ENCODE measurements around the gene PRKAR1A.

Gene PRKAR1A

DNA sequence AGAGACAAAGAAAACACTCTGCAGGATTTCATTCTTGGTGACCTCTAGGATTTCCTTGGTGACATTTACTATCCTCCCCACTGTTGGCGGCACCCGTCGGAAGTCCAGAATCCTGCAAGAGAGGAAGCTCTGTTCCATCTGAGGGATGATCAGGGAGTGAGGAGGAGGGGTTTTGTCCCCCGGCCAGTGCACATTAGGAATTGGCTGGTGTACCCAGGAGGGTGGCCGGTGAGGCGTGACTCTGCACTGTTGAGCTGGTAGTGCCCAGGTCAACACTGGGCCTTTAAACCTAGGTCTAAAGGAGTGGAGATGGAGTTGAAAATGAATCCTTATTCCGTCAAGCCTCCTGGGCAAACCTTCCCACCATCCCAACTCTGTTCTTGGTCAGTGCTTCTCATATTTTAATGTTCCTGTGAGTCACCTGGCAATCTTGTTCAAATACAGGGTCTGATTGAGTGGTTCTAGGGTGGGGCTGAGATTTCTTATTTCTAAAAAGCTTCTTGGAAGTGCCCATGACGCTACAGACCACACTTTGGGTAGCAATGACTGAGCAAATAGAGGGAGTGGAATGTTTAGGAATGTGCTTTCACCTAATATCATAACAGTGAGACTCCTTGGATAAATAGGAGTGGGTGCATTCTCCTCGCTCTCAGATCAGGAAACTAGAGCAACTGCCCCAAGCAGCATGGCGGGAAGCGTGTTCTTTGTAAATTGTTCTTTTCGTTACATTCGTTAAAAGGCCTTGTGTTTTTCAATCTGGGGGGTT is 30.7 kb downstream of the PRKAR1A start:
- no peak for TF ChIP-seq ZNF70 (CRISPR knock-in tag; IDR thresholded peaks at IDR 0.05)
- no peak for TF ChIP-seq BACH2 (CRISPR knock-in tag; IDR thresholded peaks at IDR 0.05; ENCODE audit: borderline replicate concordance)
- no peak for ATAC-seq

DNA sequence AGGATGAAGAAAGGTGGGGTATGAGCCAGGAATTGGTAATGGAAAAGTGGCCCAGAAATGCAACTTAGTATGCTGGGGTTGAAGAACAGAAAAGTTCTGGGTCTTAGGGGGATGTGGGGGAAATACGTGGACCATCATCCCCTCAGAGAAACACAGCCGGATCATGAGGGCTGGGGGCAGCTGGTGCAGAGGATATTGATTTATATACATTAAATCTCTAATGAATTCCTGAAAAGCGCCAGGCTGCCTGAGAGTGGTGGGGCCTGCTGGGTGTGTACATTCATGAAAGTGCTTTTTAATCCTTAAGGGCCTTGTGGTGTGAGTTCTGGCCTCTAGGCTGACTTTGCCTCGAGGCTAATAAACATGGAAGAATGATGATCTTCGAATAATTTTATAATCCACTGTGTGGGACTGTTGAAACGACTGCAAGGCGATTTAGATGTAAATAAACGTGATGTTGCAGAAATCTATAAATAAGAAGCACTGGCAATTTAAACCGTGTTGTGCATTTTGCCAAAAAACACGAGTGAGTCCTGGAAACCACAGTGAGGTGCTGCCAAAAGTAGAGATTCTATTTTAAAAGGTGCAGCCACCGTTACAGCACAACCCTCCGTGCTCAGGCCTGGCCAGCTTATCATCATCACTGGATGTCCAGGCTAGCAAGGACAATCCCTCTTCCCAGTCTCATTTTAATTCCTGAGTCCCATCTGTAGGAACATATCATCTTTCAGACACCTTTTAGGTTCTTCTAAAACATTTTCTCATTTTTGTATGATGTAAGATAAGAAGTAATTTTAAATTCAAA is 32.1 kb downstream of the PRKAR1A start:
- TF ChIP-seq GLIS3 (CRISPR knock-in tag; IDR thresholded peaks at IDR 0.05) (no peak), ZC3H10 (CRISPR knock-in tag; IDR thresholded peaks at IDR 0.05) (no peak), RARB (CRISPR knock-in tag; IDR thresholded peaks at IDR 0.05) (no peak), BACH2 (CRISPR knock-in tag; IDR thresholded peaks at IDR 0.05; ENCODE audit: borderline replicate concordance) (no peak), SNAI2 (CRISPR knock-in tag; IDR thresholded peaks at IDR 0.05) (no peak), ZFP30 (CRISPR knock-in tag; IDR thresholded peaks at IDR 0.05) (no peak)
- no peak for ATAC-seq

DNA sequence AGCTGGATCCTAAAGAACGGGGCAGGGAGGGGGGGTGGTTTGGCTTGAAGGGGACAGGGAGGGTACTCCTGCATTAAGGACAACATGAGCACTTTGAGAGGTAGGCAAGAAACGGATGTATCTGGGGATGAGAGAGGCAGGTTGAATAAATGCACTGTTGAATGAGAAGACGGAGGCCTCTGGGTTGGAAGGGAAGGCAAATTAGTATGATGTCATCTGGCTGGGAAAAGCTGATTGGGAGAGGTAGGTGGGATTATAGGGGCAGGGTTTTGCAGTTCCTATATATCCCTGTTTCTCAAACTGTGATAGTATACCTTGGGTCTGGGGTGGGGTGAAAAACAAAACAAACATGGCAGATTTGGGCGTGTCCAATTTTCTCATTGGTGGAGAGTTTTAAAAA is 44.3 kb downstream of the PRKAR1A start:
- ATAC-seq: no peak
- TF ChIP-seq TCF4 (CRISPR knock-in tag; IDR thresholded peaks at IDR 0.05; ENCODE audit: borderline replicate concordance) (no peak), ISL1 (CRISPR knock-in tag; IDR thresholded peaks at IDR 0.05) (no peak), ESRRG (CRISPR knock-in tag; IDR thresholded peaks at IDR 0.05) (no peak), SNAI2 (CRISPR knock-in tag; IDR thresholded peaks at IDR 0.05) (no peak), ZFP3 (CRISPR knock-in tag; IDR thresholded peaks at IDR 0.05) (no peak), OSR1 (CRISPR knock-in tag; IDR thresholded peaks at IDR 0.05) (no peak), GLIS3 (CRISPR knock-in tag; IDR thresholded peaks at IDR 0.05) (no peak), BACH2 (CRISPR knock-in tag; IDR thresholded peaks at IDR 0.05; ENCODE audit: borderline replicate concordance) (no peak), RARB (CRISPR knock-in tag; IDR thresholded peaks at IDR 0.05) (no peak), PPARA (CRISPR knock-in tag; IDR thresholded peaks at IDR 0.05; ENCODE audit: borderline replicate concordance) (no peak), ARNTL (CRISPR knock-in tag; IDR thresholded peaks at IDR 0.05; ENCODE audit: borderline replicate concordance, low read depth) (no peak), ZNF8 (CRISPR knock-in tag; IDR thresholded peaks at IDR 0.05) (no peak), CSDC2 (CRISPR knock-in tag; IDR thresholded peaks at IDR 0.05) (no peak), ZFP30 (CRISPR knock-in tag; IDR thresholded peaks at IDR 0.05) (no peak), ZNF70 (CRISPR knock-in tag; IDR thresholded peaks at IDR 0.05) (no peak), ZC3H10 (CRISPR knock-in tag; IDR thresholded peaks at IDR 0.05) (no peak)
- TF ChIP-seq, protein P1, sequence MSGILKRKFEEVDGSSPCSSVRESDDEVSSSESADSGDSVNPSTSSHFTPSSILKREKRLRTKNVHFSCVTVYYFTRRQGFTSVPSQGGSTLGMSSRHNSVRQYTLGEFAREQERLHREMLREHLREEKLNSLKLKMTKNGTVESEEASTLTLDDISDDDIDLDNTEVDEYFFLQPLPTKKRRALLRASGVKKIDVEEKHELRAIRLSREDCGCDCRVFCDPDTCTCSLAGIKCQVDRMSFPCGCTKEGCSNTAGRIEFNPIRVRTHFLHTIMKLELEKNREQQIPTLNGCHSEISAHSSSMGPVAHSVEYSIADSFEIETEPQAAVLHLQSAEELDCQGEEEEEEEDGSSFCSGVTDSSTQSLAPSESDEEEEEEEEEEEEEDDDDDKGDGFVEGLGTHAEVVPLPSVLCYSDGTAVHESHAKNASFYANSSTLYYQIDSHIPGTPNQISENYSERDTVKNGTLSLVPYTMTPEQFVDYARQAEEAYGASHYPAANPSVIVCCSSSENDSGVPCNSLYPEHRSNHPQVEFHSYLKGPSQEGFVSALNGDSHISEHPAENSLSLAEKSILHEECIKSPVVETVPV (CRISPR knock-in tag; IDR thresholded peaks at IDR 0.05): no peak
- TF ChIP-seq, protein P2, sequence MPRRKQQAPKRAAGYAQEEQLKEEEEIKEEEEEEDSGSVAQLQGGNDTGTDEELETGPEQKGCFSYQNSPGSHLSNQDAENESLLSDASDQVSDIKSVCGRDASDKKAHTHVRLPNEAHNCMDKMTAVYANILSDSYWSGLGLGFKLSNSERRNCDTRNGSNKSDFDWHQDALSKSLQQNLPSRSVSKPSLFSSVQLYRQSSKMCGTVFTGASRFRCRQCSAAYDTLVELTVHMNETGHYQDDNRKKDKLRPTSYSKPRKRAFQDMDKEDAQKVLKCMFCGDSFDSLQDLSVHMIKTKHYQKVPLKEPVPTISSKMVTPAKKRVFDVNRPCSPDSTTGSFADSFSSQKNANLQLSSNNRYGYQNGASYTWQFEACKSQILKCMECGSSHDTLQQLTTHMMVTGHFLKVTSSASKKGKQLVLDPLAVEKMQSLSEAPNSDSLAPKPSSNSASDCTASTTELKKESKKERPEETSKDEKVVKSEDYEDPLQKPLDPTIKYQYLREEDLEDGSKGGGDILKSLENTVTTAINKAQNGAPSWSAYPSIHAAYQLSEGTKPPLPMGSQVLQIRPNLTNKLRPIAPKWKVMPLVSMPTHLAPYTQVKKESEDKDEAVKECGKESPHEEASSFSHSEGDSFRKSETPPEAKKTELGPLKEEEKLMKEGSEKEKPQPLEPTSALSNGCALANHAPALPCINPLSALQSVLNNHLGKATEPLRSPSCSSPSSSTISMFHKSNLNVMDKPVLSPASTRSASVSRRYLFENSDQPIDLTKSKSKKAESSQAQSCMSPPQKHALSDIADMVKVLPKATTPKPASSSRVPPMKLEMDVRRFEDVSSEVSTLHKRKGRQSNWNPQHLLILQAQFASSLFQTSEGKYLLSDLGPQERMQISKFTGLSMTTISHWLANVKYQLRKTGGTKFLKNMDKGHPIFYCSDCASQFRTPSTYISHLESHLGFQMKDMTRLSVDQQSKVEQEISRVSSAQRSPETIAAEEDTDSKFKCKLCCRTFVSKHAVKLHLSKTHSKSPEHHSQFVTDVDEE (CRISPR knock-in tag; IDR thresholded peaks at IDR 0.05): no peak
- TF ChIP-seq, protein P3, sequence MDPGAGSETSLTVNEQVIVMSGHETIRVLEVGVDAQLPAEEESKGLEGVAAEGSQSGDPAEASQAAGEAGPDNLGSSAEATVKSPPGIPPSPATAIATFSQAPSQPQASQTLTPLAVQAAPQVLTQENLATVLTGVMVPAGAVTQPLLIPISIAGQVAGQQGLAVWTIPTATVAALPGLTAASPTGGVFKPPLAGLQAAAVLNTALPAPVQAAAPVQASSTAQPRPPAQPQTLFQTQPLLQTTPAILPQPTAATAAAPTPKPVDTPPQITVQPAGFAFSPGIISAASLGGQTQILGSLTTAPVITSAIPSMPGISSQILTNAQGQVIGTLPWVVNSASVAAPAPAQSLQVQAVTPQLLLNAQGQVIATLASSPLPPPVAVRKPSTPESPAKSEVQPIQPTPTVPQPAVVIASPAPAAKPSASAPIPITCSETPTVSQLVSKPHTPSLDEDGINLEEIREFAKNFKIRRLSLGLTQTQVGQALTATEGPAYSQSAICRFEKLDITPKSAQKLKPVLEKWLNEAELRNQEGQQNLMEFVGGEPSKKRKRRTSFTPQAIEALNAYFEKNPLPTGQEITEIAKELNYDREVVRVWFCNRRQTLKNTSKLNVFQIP (CRISPR knock-in tag; IDR thresholded peaks at IDR 0.05; ENCODE audit: borderline replicate concordance, low read depth): no peak
- TF ChIP-seq, protein P4, sequence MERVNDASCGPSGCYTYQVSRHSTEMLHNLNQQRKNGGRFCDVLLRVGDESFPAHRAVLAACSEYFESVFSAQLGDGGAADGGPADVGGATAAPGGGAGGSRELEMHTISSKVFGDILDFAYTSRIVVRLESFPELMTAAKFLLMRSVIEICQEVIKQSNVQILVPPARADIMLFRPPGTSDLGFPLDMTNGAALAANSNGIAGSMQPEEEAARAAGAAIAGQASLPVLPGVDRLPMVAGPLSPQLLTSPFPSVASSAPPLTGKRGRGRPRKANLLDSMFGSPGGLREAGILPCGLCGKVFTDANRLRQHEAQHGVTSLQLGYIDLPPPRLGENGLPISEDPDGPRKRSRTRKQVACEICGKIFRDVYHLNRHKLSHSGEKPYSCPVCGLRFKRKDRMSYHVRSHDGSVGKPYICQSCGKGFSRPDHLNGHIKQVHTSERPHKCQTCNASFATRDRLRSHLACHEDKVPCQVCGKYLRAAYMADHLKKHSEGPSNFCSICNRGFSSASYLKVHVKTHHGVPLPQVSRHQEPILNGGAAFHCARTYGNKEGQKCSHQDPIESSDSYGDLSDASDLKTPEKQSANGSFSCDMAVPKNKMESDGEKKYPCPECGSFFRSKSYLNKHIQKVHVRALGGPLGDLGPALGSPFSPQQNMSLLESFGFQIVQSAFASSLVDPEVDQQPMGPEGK (CRISPR knock-in tag; IDR thresholded peaks at IDR 0.05; ENCODE audit: borderline replicate concordance): no peak

Measured in SK-N-SH treated with all-trans-retinoic acid at 6 μM for 48 hours (cell line).